GM21786 (cell line): ENCODE data around the gene ATP2B1.

Experiments
- ATAC-seq: cut with Tn5 transposase; IDR thresholded peaks from one replicate; pipeline ENCODE4 v1.9.1; 2021; ENCODE audit not compliant: unreplicated experiment

Gene ATP2B1

DNA sequence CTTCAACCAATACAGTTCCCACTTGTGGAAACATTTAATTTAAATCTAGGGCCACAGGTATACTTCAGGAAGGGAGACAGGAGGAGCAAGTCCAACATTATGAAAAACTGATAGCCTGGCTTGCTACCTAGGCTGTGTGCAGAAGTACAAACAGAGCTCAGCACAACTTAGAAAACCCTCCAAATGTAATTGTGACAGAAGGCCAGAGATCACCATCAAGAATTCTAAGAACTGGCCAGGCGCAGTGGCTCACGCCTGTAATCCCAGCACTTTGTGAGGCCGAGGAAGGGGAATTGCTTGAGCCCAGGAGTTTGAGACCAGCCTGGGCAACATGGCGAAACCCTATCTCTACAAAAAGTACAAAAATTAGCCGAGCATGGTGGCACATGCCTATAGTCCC is 14.1 kb downstream of the ATP2B1 start:
- ATAC-seq, result no peak

GRCh38 chr12:89693639-89694202 is 14.9 kb downstream of the ATP2B1 start:
- no peak for ATAC-seq

GRCh38 chr12:89692439-89692838 is 16.2 kb downstream of the ATP2B1 start:
- ATAC-seq, result no peak

DNA sequence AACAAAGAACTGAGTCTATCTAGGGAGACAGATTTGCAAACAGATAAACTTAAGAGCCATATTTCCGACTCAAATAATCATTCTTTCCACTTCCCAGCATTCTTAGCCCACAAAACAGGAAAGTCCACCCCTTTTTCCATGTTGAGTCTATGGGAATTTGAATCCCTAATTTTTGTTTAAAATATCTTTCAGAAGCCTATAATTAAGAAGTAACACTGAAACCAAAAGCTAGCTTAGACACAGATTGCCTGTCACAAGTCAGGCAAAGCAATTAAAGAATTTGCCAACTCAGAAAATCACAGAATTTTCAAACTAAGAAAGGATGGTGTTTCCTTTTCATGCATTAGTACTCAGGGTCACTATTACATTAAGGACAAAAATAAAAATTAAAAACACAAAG is 17.0 kb downstream of the ATP2B1 start:
- no peak for ATAC-seq

DNA sequence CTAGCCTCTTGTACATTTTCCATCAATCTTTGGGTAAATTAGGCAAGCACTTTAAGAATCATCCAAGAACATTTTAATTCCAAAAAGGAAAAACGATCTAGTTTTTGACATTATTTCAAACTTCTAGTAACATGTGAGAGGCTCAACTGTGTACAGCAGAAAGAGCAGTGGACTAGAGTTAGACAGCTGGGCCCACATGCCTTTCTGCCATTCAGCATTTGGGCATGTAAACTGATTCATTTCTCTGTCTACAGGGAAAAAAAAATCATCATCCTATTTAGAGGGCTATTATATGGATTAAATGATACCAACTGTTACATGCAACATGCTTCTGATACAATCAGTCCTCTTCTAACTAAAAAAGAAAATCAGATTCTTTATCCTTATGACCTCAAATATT is 17.7 kb downstream of the ATP2B1 start:
- ATAC-seq, result no peak

DNA sequence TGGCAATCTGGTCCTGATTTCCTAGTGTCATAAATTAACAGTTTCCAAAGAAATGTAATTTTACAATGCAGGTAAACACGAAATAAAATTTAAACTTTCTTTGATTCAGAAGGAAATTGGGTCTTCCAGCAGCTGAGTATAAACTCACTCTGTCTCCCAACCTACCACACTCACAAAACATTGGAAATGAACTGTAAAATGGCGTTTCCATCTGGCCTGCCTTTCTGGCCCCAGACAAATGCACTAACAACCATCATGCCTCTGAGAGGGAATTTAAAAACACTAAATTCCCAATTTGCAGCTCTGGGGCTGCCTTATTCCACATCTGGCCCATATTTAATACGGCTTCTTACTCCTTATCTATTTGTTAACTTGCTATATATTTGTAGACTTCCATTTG is 19.3 kb downstream of the ATP2B1 start:
- no peak for ATAC-seq

DNA sequence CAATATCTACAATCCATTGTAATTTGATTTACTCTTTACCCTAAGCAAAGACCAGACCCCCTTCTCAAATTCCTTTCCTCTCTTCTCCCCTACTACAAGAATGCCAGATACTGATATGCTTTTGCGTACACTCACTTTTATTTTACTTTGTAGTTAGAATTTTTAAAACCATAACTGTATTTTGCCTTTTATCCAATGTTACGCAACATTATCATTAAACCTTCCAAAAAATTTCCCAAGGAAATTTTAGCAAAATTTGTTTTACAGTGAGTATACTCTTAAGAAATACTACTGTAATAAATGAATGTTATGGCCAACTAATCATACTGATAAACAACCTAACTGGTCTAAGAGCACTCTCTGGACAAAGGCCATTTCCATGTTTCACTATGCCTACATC is 22.3 kb downstream of the ATP2B1 start:
- ATAC-seq, result no peak

DNA sequence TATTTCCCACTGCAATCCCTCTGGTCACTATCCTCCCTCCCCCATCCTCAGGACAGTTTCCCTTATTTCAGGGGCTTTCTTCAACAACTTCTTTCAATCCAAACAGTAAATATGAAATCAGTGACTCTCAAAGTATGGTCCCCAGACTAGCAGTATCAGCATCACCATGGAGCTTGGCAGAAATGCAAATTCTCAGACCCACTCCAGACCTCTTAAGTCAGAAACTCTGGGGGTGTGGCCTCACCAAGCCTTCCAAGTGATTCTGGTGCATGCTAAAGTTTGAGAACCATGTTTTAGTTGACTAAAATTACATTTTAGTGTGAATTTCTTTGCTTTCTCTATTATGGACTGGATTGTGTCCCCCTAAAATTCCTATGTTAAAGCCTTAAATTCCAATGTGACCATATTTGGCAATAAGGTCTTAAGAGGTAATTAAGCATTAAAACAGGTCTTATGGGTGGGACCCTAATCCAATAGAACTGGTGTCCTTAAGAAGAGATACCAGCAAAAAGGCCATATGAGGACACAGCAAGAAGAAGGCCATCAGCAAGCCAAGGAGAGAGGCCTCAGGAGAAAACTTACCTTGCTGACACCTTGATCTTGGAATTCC is 23.2 kb downstream of the ATP2B1 start:
- no peak for ATAC-seq

DNA sequence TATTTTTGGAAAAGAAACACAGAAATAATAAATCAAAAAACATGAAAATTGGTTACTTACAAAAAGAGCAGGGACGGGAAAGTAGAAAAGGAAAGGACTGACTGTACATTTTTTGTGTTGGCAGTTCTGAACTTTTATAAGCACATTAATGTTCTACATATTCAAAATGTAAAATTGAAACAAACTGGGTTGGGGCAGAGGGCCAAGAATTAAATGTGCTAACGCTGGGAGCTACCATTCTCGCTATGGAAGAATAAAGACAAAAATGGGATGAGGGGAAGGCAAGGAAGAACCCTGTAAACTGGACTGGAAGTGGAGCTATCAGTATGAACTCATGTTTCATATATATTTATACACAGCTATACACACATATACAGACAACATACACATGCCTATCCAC is 24.5 kb downstream of the ATP2B1 start:
- ATAC-seq, result no peak

DNA sequence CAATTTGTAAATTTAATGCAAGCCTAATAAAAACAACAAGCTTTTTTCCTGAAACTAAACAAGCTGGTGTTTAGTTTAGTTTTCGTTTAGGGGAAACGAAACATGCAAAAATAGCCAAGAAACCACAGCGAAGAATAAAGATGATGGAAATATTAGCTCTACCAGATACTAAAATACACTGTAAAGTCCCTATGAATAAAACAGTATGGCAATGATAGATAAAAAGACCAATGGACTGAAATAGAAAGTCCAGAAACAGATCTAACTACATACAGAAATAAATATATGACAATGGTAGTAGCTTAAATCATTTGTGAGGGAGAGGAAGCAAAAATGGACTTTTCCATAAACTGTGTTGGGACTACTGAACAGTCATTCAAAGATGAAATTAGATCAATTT is 26.4 kb downstream of the ATP2B1 start:
- no peak for ATAC-seq

- no peak for ATAC-seq
Observed at GRCh38 chr12:89680409-89680808, 28.2 kb downstream of the ATP2B1 start.

DNA sequence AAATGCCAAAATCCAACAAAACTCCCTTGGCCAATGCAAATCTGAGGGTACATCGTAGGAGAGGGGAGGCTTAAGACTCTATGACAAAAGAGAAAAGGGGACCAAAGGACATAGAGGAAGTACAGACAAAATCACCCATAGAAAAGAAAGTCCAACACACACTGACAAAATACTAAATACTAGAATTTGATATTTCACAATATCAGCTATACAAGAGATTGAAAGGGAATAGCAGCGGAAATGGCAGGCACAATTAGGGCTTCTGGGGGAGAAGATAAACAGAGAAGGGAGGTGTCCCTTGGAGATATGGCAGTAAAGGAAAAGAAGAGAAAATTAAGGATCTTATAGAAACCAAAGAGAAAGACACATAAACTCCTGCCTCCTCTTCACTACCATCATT is 29.0 kb downstream of the ATP2B1 start:
- no peak for ATAC-seq

DNA sequence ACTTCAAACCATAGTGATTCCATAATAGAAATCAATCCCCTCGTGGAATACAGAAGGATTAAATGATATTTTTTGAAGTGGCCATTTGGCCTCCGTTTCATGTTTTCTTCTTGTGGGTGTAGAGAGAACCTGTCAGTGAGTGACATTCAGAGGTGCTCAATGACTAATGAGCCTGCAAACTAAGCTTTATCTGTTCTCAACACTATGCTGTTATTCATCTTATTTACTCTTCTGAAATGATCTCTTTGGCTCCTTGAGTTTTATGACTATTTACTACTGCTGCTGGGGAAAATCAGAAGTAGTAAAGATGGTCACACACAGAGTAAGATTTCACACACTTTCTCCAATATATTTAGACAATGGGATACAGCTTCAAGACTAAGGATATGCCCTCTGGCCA is 30.4 kb downstream of the ATP2B1 start:
- no peak for ATAC-seq

- no peak for ATAC-seq
Observed at GRCh38 chr12:89676930-89677329, 31.7 kb downstream of the ATP2B1 start.

- no peak for ATAC-seq
Observed at GRCh38 chr12:89674326-89674942, 34.2 kb downstream of the ATP2B1 start.

DNA sequence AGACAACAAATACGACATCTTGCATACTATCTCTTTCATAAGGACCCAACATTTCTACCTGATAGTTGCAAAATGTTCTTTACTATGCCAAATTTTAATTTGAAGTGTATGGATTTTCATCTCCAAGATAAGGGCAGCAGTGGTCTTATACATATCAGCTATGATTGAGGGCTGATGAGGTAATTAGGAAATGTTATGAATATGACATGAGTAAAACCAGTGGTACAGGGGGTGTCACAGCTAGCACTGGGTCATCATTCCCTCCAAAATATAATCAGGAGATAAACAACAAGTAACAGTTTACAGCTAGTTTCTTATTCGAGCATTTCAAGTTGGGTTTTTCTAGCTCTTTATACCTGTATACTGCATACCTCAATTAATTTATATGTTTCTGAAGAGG is 35.0 kb downstream of the ATP2B1 start:
- no peak for ATAC-seq

- no peak for ATAC-seq
Observed at GRCh38 chr12:89672589-89672979, 36.1 kb downstream of the ATP2B1 start.

GRCh38 chr12:89671469-89671868 is 37.2 kb downstream of the ATP2B1 start:
- ATAC-seq, result no peak

GRCh38 chr12:89669197-89669596 is 39.4 kb downstream of the ATP2B1 start:
- ATAC-seq, result no peak

- no peak for ATAC-seq
Observed at GRCh38 chr12:89665556-89665955, 43.1 kb downstream of the ATP2B1 start.

GRCh38 chr12:89664441-89664840 is 44.2 kb downstream of the ATP2B1 start:
- no peak for ATAC-seq

GRCh38 chr12:89663577-89664357 is 44.9 kb downstream of the ATP2B1 start:
- peak; percentile 86 for ATAC-seq
